Globus pallidus (tissue), 1 donor: ENCODE data around the gene ARMCX5.

Source experiments
- DNase-seq: peaks from one replicate; pipeline ENCODE4 v3.0.0-alpha.2; 2015; ENCODE audit warnings: low spot score

Gene ARMCX5

GRCh38 chrX:102599084-102599950, at the start of gene ARMCX5:
ARMCX5 (plus strand) TSS chrX:102599515; CDS start chrX:102602142, 2,627 bp downstream.
- peak; percentile 71 for DNase-seq

DNA sequence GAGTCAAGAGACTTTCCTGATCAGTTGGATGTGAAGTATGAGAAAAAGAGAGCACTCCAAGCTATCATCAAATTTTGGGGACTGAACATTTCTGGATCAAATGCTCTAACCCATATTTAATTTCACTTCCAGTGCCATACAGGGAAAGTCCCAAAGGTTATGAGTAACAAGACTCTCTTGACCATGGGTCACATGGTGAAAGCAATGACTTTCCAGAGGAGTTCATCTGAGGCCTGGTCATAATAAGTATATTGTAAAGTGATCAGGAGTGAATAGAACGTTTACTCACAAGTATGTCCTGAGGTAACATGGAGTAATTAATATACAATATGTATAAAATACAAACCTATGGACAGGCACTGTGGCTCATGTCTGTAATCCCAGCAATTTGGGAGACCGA, 40.7 kb upstream of the ARMCX5 start:
- DNase-seq: no peak

GRCh38 chrX:102560423-102561068, 38.8 kb upstream of the ARMCX5 start:
- DNase-seq: no peak

- no peak for DNase-seq
Measured at GRCh38 chrX:102580891-102581290, 18.4 kb upstream of the ARMCX5 start.

DNA sequence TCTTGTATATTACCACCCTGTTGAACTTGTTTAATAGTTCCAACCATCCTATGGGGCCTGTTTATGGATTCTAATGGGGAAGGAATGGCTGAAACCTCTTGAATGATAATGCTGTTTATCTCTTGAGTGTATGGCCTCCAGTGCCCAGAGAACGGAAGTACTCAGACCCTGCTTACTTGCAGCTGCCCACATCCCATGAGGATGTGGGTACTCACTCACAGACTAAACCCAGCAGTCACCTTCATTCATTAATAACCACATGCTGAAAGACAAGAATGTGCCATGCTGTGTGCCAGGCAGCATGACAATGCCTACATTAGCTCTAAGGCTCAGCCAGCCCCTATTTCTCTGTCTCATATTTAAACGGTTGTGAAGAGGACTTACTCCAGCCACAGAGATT, 5.9 kb upstream of the ARMCX5 start:
- no peak for DNase-seq

DNA sequence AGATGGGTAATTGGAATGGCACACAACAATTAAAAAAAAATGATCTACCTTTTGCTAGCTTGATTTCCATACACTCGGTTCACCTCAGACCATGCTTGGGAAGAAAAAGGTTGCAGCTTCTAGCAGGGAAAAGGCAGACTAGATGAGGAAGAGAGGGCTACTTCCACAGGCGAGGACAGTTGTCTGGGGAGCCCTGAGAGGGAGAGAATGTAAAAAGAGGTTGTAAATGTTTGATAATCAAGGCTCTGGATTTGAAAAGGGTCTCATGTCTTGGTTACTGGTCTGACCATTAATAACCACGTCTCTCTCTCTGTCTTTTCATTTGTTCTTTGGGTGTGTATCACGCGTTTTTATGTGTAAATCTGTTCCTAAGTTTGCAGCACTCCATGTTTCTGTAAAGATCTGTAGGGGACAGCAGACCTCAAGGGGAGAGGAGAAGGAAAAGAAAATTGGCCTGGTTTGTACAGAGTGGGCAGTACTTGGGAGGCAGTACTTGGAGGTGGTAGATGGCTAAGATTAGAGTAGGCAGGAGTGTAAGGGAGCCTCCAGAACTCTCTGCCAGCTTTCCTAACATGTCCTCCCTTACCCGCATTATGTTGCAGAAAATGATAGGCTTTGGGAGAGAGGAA, 750 bp downstream of the ARMCX5 start:
- peak; percentile 16 for DNase-seq

DNA sequence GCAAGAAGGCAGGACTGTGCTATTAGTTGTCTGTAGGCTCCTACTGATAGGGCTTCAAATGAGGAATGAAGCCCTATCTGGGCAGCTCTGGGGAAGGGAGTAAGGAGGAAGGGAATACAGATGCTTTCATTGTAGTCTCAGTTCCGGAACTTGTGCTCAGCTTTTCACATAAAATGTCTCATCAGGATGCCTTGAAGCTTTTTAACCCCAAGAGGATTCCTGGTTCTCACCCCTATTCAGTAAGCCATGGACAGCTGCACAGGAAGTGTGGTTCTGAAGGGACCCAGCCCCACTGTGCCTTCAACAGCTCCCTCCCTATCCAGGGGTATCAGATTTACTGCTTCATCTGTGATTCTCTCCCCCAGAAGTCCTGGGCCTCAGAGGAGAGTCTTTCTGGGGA, 5.0 kb downstream of the ARMCX5 start:
- DNase-seq: peak; percentile 5

DNA sequence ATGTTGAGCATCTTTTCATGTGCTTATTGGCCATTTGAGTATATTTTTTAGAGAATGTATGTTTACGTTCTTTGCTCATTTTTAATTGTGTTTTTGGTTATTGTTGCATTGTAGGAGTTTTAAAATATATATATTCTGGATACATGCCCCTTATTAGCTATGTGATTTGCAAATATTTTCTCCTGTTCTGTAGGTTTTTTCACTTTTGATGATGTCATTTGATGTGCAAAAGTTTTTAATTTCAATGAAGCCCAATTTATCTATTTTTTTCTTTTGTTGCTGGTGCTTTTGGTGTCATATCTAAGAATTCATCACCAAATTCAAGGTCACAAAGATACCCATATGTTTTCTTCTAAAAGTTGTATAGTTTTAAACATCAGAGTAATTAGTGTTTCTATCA, 6.8 kb downstream of the ARMCX5 start:
- DNase-seq: no peak

GRCh38 chrX:102610905-102611304, 11.6 kb downstream of the ARMCX5 start:
- no peak for DNase-seq

DNA sequence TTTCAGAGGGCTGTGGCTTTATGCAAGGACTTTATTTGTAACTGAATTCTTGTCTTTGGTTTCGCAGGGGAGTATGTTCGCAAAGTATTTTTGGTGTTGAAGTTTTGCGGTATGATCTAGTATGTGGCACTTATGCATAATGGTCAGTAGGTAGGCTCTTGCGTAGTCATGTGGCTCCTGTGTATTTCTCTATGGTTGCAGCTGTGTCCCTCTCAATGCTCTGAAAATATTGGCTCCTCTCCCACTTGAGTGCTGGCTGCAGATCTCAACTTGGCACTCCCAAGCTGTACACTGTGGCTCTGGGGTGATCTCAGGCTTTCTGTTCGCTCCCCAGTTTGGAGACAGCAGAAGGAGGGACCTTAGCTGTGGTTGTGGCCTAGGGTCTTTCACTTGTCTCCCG, 24.8 kb downstream of the ARMCX5 start:
- peak; percentile 63 for DNase-seq

DNA sequence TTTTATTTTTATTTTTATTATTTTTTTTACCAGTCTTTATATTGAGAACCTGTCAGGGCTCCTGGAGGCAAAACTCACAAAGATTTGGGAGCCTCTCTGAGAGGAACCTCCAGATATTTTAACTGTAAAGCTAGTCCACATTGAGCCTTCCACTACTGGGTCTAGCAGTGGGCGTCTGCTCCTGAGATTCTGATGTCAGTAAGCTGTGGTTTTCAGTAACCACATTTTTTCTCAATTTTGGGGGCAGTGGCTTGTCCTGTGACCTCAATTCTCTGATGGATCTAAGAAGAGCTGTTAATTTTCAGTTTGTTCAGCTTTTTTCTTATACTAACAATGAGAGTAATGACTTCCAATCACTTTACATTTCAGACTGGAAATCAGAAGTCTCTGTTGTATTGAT, 28.3 kb downstream of the ARMCX5 start:
- no peak for DNase-seq

DNA sequence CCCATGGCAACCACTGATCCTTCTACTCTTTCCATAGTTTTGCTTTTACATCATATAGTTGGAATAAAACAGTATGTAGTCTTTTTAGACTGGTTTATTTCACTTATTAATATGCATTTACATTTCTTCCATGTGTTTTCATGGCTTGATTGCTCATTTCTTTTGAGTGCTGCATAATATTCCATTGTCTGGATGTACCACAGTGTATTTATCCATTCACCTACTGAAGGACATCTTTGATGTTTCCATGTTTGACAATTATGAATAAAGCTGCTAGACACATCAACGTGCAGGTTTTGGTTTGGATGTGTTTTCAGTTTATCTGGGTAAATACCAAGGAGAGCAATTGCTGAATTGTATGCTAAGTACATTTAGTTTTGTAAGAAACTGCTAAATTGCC, 38.2 kb downstream of the ARMCX5 start:
- no peak for DNase-seq

GRCh38 chrX:102650903-102651241, 51.6 kb downstream of the ARMCX5 start:
- no peak for DNase-seq

GRCh38 chrX:102651242-102652011, 52.1 kb downstream of the ARMCX5 start, which contains the start of gene GPRASP1:
GPRASP1 (plus strand) TSS chrX:102651483; CDS start chrX:102653914, 2,431 bp downstream.
- peak; percentile 30 for DNase-seq

DNA sequence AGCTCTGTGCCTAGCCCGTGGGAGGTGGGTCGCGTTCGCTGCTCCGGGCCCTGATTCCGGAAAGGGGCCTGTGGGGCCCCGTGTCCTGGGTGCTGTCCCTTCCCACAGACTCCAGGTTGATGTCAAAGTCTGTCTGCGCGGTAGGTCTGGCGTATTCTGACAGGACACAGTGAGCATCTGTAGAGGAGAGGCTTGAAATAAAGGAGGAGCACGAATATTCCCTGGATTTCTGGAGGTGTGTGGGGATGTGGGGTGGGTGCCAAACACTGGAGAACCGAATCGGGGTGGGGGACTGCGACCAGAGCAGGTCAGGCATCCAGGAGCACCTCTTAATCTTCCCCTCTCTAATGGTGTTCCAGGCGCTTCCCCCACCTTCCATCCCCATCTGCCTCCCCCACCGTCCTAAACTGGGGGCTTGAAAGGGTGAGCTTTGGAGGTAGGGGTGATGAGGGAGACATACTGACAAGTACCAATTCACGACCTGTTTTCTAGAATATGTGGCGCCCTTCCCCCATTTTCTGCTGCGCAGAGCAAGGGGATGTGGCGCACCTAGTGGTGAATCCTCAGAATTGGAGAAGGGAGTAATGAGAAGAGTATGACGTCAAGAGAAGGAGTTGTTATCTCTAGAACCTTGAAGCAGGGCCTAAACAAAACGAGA, 52.8 kb downstream of the ARMCX5 start:
- peak; percentile 43 for DNase-seq
